ACHN (cell line): ENCODE results near the gene COA7.

ENCODE experiments used
- DNase-seq: peaks from one replicate; pipeline ENCODE4 v3.0.0-alpha.2; 2015
- in situ Hi-C: cut with HindIII; loops from 2 replicates; pipeline ENCODE4 v1.10.0; 2017; ENCODE audit warnings: low sequenced_read_pairs, low pct_ligation_motif_present, low pct_unique_long_range_greater_than_20kb

COA7 gene

DNA sequence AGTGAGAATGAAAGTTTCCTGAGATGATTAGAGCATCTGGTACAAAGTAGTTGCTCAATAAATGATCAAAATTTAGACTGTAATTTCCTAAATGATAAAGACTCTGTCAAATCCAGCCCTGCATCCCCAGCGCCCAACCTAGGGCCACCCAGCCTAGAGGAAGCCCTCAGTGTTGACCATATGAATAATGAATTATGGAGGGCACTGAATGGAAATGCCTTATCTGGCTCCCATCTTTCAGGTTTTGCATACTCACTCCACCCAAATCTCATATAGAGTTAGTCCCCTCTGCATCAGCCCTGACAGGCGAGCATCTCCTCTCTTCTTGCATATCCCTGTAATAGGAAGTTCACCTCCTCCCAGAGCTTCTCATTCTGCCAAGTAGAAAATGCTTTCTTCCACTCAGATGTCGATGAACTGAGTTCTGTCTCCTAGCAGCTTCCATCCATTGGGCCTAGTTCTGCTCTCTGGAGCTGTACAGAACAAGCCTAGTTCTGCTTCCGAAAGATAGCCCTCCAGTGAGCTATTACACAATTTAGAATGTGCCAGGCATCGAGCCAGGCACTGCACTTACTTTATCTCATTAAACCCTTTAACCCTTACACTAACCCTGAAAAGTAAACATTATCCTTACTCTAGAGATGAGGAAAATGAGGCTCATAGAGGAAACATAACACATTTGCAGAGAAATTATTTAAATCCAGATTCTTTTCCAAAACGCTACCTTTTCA lies 20.9 kb downstream of the COA7 start:
- DNase-seq, result no peak
- in situ Hi-C loops, result no loop called here

- DNase-seq, result no peak
- in situ Hi-C loops, result no loop called here
Observed at GRCh38 chr1:52676249-52676903, 21.8 kb downstream of the COA7 start.

DNA sequence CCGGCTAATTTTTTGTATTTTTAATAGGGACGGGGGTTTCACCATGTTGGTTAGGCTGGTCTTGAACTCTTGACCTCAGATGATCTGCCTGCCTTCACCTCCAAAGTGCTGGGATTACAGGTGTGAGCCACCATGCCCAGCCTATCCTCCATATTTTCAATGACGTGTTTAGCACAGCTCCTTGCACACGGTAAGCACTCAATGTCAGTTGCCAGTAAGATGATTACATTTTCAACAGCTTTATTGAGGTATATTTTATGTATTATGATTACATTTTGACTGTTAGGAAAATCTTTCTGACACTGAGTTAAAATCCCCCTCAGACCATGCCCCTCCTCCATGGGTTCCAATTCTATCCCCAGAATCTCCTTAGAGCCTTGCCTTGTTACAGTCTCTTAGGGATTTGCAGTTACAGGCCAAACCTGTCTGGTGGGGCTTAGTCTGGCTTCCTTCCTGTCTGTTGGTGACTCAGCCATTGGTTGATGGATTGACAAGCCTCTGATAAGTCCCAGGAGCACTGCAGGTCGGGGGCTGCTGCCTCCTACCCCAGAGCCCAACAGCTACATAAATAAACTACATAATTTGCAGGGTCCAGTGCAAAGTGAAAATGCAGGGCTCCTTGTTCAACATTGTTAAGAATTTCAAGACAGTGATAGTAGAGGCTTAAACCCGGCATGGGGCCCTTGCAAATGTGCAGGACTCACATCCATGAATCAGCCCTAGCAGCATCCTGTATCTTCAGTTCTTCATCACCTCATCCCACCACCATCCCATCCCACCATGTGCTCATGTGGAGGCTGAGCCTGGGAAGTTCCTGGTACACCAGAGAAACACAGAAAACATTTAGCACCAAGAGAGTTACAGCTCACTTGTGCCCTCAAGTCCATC lies 23.4 kb downstream of the COA7 start:
- in situ Hi-C loops, result no loop called here
- no peak for DNase-seq

GRCh38 chr1:52673513-52673912 lies 24.6 kb downstream of the COA7 start:
- no peak for DNase-seq

DNA sequence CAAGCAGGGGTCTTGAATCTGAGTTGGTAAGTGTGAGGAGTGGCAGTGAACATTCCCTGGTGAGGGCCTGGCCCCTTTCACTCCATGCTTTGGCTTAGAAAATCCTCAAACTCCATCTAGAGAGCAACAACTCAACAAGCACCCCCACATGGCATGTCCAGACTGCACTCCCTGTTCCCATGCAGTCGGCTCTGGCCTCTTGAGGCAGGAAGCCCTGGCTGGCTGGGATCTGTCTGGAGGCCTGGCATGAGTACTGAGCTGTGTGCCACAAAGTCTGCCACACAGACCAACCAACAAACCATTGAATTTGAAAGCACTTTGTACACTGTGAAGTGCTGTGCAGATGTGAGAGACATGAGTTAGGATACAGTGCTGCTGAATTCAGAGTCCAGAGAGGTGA lies 25.2 kb downstream of the COA7 start:
- in situ Hi-C loops, result no loop called here

More at GRCh38 chr1:52673513-52673912, 24.6 kb downstream of the COA7 start:
- in situ Hi-C loops, result no loop called here

DNA sequence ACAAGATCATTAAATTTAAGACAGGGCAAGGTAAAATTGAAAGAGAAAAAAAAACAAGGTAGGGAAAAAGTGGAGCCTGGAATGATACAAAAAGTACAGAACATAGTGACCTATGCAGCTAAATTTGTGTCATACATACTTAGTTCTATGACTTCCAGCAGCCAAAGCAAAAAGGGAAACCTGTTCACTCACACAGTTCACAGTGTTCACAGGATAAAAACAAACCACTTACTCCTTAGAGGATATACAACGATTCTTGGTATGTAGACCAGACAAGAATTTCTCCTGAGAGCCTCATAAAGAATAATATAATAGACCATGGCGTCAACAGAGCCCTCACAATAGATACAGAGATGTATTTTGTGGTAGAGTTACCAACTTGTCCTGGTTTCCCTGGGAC lies 27.5 kb downstream of the COA7 start:
- in situ Hi-C loops, result no loop called here
- no peak for DNase-seq

More for the DNA sequence above, 25.2 kb downstream of the COA7 start:
- DNase-seq, result no peak

- in situ Hi-C loops, result no loop called here
- DNase-seq, result no peak
Observed at GRCh38 chr1:52669696-52670095, 28.5 kb downstream of the COA7 start.

DNA sequence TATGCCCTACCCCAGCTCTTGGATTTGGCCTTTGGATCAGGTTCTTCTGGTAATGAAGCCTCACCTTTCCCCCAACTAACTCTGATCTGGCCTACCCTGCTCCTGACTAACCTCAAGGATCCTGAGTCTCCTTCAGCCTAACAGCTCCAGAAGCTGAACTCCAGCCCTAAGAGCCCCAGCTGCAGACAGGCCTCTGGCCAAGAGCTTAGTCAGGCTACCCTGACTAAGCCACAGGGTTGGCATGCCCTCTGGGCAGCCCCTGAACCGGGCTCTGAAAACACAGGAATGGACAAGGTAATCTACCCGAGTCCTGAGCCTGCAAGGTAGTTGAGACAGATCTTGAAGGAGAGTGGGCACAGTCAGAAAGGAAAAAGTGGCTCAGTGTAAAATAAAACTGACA lies 29.4 kb downstream of the COA7 start:
- DNase-seq, result no peak
- in situ Hi-C loops, result no loop called here

GRCh38 chr1:52667984-52668383 lies 30.2 kb downstream of the COA7 start:
- DNase-seq, result no peak
- in situ Hi-C loops, result no loop called here

DNA sequence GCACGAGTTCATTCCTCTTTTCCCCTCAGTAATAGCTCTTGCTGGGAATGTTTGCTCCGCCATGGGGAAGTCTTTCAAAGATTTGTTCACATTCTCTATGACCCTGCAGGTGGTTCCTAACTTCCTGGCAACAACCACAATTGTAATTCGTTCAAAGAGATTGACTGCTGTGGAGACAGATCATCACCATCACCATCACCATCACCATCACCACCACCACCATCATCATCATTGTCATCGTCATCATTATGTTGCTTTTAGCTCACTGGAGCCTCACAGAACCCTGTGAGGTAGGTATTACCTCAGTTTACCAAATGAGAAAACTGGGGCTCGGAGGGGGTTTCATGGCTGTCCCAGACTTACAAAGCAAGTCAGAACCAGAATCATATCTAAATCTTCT lies 30.9 kb downstream of the COA7 start:
- in situ Hi-C loops, result no loop called here
- no peak for DNase-seq

DNA sequence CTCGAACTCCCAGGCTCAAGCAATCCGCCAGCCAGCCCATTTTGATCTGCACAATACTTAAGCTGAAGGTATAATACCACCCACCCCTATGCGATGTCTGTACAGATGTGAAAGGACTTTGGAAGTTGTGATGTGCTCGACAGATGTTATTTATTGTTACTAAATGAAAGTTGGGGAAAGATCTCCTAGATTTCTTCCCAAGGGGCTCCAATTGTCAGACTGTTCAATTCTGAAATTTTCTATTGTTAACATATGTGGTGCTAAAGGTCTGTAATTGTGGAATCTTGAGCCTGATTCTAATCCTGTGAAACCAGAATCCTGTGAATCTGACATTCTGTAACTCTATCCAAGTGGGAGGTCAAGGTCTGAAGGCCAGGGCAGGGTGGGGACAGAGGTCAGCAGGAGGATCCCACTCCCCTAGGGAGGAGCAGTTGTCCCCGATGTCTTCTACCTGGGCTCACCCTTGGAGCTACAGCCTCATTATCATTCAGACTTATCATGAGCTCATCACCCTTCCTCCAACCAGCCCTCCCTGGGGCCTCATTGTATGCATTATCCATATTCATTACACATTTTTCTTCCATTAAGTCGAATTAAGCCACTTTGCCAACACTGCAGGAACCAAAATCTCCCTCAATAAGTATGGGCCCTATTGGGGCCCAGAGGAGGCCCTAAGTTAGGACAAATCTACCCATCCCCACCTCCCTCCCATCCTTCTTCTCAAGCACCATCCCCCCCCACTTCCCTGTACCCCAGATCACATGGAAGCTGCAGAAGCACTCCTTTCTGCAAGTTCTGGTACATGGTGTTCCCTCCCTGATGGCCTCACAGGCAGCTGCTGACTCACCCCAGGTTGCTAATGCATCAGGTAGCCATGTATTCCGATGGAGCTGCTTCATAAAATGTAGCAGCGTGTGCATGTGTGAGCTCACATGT lies 32.9 kb downstream of the COA7 start:
- no peak for DNase-seq
- in situ Hi-C loops, result no loop called here

DNA sequence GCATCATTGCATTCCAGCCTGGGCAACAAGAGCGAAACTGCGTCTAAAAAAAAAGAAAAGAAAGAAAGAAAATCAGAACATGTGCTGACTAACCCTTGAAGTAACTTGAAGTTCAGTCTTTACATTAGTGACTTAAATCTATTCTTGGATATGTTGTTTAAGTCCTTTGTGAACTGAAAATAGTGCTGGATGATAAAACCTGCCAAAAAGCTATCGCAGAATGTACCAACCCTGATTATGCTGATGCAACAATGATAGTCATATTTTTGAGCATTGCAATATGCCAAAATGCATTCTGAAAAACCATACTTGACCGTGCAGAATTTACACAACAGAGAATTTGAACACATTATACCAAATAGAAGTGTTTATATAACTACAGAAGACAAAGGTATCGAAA lies 34.4 kb downstream of the COA7 start:
- DNase-seq, result no peak
- in situ Hi-C loops, result no loop called here

DNA sequence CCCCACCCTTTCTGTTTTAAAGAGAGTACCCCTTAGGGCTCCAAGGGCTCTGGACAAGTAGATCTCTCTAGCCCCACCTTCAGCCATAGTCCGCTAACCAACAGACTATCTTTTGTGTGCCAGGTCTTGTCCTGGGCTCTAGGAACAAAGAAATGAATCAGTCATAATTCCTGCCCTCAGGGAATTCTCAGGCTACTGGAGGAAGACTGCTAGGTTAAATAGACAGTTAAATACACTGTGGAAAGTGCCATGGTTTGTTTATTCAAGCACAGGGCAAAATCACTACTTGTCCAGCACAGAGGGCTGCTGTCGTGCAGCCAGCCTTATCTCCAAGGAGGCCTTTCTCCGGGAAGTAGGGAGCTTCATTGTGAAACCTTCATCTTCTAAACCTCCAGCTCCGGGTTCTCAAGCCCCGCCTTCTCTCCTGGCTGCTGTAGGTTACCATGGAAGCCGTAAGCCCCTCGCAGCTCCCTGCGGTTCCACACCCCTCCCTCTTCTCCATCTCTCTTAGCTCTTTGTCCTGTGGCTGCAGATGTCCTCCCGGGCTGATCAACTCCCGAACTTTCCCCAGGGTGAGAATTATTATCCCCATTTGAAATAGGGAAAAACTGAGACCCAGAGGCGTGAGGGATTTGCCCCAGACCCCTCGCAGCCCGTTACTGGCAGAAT lies 35.4 kb downstream of the COA7 start:
- no peak for DNase-seq
- in situ Hi-C loops, result no loop called here

GRCh38 chr1:52660807-52661206 lies 37.3 kb downstream of the COA7 start:
- in situ Hi-C loops, result no loop called here
- no peak for DNase-seq

DNA sequence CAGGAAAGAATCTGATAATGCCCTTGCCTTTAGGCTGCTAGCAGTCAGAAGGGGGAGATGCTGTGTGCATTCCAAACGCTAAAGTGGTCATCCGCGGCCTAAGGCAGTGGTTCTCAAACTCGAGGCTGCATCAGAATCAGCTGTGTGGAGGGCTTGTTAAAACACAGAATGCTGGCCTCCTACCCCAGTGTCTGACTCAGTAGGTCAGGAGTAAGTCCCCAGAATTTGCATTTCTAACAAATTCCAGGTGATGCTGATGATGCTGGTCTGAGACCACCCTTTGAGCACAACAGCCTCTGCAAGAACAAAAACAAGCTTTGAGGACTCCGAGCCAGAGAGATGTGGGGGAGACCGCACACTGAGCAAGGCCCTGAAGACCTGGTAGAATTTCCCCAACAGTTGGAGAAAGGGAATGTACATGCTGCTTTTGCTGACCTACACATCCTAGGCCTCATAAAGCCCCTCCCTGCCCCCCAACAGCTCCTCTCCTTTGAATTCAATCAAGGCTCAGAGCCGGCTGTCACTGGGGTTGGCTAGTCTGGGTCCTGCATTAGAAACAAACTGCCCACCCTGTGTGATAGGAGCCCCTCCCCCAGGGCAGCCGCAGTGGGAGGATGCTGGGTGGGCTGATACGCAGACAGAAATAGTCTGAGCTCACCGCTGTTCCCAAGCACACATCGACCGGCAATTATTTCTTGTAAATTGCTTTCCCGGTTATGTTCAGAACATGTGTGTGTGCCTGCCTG lies 38.1 kb downstream of the COA7 start:
- DNase-seq, result no peak
- in situ Hi-C loops, result no loop called here

- in situ Hi-C loops, result no loop called here
- DNase-seq, result no peak
Observed at GRCh38 chr1:52659356-52659755, 38.8 kb downstream of the COA7 start.

GRCh38 chr1:52658795-52659194 lies 39.4 kb downstream of the COA7 start:
- in situ Hi-C loops, result no loop called here
- DNase-seq, result no peak
